ENCODE measurements around the gene PLP1. TPM values are rescaled to one million over a fixed set of nuclear protein-coding genes. Genes with fewer than 3 reads are reported as not detected.

The PLP1 gene
- polyA plus RNA-seq, 2 of the 4 experiments (the other 2 are of a cell fraction): not detected

DNA sequence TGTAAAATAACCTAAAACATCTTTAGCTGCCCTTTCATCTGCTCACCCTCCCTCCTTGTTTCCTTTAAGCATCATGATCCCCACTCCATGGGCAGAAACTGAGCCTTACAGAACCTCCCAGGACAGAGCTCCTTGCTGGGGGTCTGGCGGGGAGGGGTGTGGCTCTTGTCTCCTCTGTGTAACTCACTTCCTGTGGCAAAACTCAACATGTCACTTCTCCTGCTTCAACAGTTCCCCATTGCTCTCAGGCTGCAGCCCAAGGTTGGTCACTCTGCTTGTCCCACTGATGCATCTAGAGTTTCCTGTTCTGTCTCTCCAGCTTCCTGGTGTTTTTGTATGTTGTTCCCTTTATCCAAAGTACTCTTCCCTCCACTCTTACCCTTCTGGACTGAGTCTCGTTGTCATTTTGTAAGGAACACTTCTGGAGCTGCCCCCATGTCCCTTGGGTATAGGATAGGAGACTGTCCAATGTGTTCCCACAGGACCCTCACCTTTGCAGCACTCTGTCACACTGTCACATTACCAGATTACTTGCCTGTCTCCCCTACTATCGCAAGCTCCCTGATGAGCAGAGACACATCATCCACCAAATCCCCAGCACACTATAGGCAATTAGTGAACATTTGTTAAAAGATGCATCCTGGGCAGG, 46.4 kb upstream of the PLP1 start:
- no peak overlapping the region for H3K4me3 ChIP-seq
- POLR2A ChIA-PET: no interaction called here
- 50% methylated on average over 3 of the region's 3 CpGs for WGBS (ENCODE audit: missing lambda C conversion rate)
- no peak overlapping the region for H3K4me2 ChIP-seq
- CTCF ChIA-PET: interaction anchor here (0.6 to 1.0 kb wide), 2 partner anchors 10 to 18 kb away, joined by 3 to 4 read pairs; no protein-coding TSS in a partner anchor
- no peaks in the 10 kb centered on the region for H3K4me1 ChIP-seq
- TF ChIP-seq ZNF302 (CRISPR knock-in tag; IDR thresholded peaks at IDR 0.05): no peak
- TF ChIP-seq, protein P1, sequence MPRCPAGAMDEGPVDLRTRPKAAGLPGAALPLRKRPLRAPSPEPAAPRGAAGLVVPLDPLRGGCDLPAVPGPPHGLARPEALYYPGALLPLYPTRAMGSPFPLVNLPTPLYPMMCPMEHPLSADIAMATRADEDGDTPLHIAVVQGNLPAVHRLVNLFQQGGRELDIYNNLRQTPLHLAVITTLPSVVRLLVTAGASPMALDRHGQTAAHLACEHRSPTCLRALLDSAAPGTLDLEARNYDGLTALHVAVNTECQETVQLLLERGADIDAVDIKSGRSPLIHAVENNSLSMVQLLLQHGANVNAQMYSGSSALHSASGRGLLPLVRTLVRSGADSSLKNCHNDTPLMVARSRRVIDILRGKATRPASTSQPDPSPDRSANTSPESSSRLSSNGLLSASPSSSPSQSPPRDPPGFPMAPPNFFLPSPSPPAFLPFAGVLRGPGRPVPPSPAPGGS (IDR thresholded peaks at IDR 0.05): no peak
- no peak for TF ChIP-seq EHMT2 (IDR thresholded peaks at IDR 0.05; ENCODE audit: low read depth)
- TF ChIP-seq NFE2L2 (conservative IDR thresholded peaks at IDR 0.05; ENCODE audit: low read length): no peak
- no peak for TF ChIP-seq HDAC2 (IDR thresholded peaks at IDR 0.05)
- TF ChIP-seq NPAS2 (CRISPR knock-in tag; IDR thresholded peaks at IDR 0.05; ENCODE audit: borderline replicate concordance): no peak
- no peak for DNase-seq (ENCODE audit: low read depth in 1 of 2, low spot score in 1 of 2)
- H3K9me3 ChIP-seq: no peaks in the 10 kb centered on the region
- no peak for FAIRE-seq
- no peak for ATAC-seq
- H3K27ac ChIP-seq: no peak overlapping the region

DNA sequence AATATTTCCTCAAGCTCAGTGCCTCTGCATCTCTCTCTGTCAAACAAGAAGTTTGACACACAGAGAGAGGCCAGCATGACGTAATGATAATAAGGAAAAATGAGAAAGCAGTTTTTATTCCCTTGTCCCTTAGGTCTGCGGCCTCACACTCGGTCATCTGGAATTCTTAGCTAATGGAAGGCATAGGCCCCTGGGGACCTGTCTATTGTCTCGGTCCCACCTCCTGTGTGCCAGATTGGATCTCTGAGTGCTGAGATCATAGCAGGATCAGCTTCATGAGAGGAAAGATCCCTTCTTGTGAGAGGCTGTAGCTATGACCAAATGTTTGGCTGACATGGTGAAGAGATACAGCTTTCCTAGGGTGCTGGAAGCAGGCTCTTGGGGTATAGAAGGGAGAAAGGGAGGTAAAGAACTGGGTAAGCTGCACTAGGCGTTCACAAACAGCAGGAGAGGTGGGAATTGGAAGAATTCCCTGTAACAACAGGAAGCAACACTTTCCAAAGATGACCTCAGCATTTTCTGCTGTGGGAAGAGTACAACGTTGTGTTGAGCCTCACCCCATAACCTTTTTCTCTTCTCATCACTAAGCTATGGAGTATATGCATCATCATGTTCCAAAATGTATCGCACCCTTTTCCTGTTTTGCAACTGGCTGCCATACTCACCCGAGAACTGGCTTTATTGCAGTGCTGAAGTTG, 45.7 kb upstream of the PLP1 start:
- POLR2A ChIA-PET: no interaction called here
- H3K4me3 ChIP-seq: no peak overlapping the region
- no peak overlapping the region for H3K27ac ChIP-seq
- no peaks in the 10 kb centered on the region for H3K9me3 ChIP-seq
- peak; percentile 40 for TF ChIP-seq MAFK (IDR thresholded peaks at IDR 0.05; ENCODE audit: partially characterized antibody)
- TF ChIP-seq, protein P2, sequence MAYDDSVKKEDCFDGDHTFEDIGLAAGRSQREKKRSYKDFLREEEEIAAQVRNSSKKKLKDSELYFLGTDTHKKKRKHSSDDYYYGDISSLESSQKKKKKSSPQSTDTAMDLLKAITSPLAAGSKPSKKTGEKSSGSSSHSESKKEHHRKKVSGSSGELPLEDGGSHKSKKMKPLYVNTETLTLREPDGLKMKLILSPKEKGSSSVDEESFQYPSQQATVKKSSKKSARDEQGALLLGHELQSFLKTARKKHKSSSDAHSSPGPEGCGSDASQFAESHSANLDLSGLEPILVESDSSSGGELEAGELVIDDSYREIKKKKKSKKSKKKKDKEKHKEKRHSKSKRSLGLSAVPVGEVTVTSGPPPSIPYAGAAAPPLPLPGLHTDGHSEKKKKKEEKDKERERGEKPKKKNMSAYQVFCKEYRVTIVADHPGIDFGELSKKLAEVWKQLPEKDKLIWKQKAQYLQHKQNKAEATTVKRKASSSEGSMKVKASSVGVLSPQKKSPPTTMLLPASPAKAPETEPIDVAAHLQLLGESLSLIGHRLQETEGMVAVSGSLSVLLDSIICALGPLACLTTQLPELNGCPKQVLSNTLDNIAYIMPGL (CRISPR knock-in tag; IDR thresholded peaks at IDR 0.05; ENCODE audit: borderline replicate concordance): no peak
- ATAC-seq: no peak
- WGBS (ENCODE audit: missing lambda C conversion rate): 57% methylated on average over 8 of the region's 8 CpGs
- H3K4me2 ChIP-seq: no peak overlapping the region
- CTCF ChIA-PET: interaction anchor here (0.6 to 1.0 kb wide), 2 partner anchors 9 to 19 kb away, joined by 3 to 4 read pairs; no protein-coding TSS in a partner anchor
- no peak for DNase-seq (ENCODE audit: low read depth in 1 of 2, low spot score in 1 of 2)
- H3K4me1 ChIP-seq: no peaks in the 10 kb centered on the region
- FAIRE-seq: no peak

DNA sequence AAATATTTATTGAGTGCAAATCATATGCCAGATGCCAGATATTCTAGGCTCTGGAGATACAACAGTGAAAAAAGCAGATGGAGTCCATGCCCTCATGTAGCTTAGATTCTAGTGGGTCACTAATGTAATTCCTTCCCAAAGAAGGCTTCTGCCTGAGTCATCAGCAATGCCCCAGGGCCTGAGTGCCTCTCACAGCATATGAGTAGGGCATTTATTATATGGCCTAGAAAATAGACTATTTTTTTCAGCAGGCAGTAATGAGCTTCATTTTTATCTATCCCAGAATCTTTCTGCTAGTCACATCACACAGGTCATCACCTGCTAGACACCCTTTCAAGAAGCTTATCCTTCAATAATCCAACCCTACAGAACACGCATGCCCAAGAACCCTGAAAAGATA, 43.6 kb upstream of the PLP1 start:
- no peak overlapping the region for H3K27ac ChIP-seq
- FAIRE-seq: no peak
- H3K4me1 ChIP-seq: no peaks in the 10 kb centered on the region
- H3K4me2 ChIP-seq: no peak overlapping the region
- ATAC-seq: no peak
- DNase-seq (ENCODE audit: low read depth in 1 of 2, low spot score in 1 of 2): no peak
- POLR2A ChIA-PET: no interaction called here
- H3K4me3 ChIP-seq: no peak overlapping the region
- CTCF ChIA-PET: no interaction called here
- WGBS (ENCODE audit: missing lambda C conversion rate): 83% methylated on average over 1 of the region's 1 CpG
- no peak for TF ChIP-seq ESRRA (IDR thresholded peaks at IDR 0.05; ENCODE audit: borderline replicate concordance, low read length)
- TF ChIP-seq HOXB13 (CRISPR knock-in tag; IDR thresholded peaks at IDR 0.05; ENCODE audit: low read depth): no peak
- TF ChIP-seq HOXA7 (CRISPR knock-in tag; IDR thresholded peaks at IDR 0.05): no peak
- TF ChIP-seq, protein P3, sequence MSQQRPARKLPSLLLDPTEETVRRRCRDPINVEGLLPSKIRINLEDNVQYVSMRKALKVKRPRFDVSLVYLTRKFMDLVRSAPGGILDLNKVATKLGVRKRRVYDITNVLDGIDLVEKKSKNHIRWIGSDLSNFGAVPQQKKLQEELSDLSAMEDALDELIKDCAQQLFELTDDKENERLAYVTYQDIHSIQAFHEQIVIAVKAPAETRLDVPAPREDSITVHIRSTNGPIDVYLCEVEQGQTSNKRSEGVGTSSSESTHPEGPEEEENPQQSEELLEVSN (IDR thresholded peaks at IDR 0.05; ENCODE audit: borderline replicate concordance, low read depth): no peak
- no peak for TF ChIP-seq NR3C1 (IDR thresholded peaks at IDR 0.05)
- TF ChIP-seq KDM5A (IDR thresholded peaks at IDR 0.05): no peak
- no peak for TF ChIP-seq MAFK (IDR thresholded peaks at IDR 0.05; ENCODE audit: partially characterized antibody)
- no peak for TF ChIP-seq RCOR1 (IDR thresholded peaks at IDR 0.05; ENCODE audit: low read depth, low read length)
- no peak for TF ChIP-seq NFE2L2 (conservative IDR thresholded peaks at IDR 0.05; ENCODE audit: low read length)
- TF ChIP-seq ZC3H11A (IDR thresholded peaks at IDR 0.05): no peak
- TF ChIP-seq TP53 (CRISPR knock-in tag; IDR thresholded peaks at IDR 0.05): no peak
- TF ChIP-seq, protein P4, sequence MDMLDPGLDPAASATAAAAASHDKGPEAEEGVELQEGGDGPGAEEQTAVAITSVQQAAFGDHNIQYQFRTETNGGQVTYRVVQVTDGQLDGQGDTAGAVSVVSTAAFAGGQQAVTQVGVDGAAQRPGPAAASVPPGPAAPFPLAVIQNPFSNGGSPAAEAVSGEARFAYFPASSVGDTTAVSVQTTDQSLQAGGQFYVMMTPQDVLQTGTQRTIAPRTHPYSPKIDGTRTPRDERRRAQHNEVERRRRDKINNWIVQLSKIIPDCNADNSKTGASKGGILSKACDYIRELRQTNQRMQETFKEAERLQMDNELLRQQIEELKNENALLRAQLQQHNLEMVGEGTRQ (IDR thresholded peaks at IDR 0.05): no peak
- no peaks in the 10 kb centered on the region for H3K9me3 ChIP-seq

All from A549 (cell line).